ENCODE results near the gene TLE2. TPM values are rescaled to one million over a fixed set of nuclear protein-coding genes. Genes with fewer than 3 reads are reported as not detected.
A peak's percentile ranks its signal among the peaks of the same experiment; 100 is the strongest.

The TLE2 gene
- total and polyA plus RNA-seq, 2 donors from 2014 or later, result 28.2 to 76.6 TPM

GRCh38 chr19:3067563-3067962 is 38.5 kb upstream of the TLE2 start:
- no peak overlapping the region for H3K27ac ChIP-seq (ENCODE audit: low read depth in 2 of 2, low read length in 2 of 2)
- no peak for FAIRE-seq

GRCh38 chr19:3066482-3067049 is 37.5 kb upstream of the TLE2 start:
- no peak for TF ChIP-seq CTCF (IDR thresholded peaks at IDR 0.05; ENCODE audit: borderline replicate concordance, extremely low read depth, insufficient read depth)
- no peaks in the 10 kb centered on the region for H3K36me3 ChIP-seq (ENCODE audit: control insufficient read depth in 2 of 3, insufficient read depth in 3 of 3, low read length in 3 of 3)
- intact Hi-C loops (cut with DNase I), result no loop called here
- peaks cover 0 to 6% (median 0%) of the 10 kb centered on the region in 3 donors for H3K4me1 ChIP-seq (ENCODE audit: control insufficient read depth in 2 of 3, insufficient read depth in 2 of 3, low read depth in 1 of 3, low read length in 3 of 3)
- no peak overlapping the region for H3K9ac ChIP-seq (ENCODE audit: low read length in 3 of 3)
- H3K27me3 ChIP-seq (ENCODE audit: control insufficient read depth, insufficient read depth, low read length), result no peaks in the 10 kb centered on the region
- H3K27ac ChIP-seq (ENCODE audit: low read depth in 2 of 2, low read length in 2 of 2), result no peak overlapping the region
- DNase-seq (no peak), FAIRE-seq (no peak)
- no peaks in the 10 kb centered on the region for H3K9me3 ChIP-seq (ENCODE audit: control insufficient read depth in 2 of 3, insufficient read depth in 1 of 3, low read length in 3 of 3)
- no peak overlapping the region for H3K4me3 ChIP-seq (ENCODE audit: low read length in 3 of 3)

More at GRCh38 chr19:3067563-3067962, 38.5 kb upstream of the TLE2 start:
- H3K4me3 ChIP-seq (ENCODE audit: low read length in 3 of 3), result no peak overlapping the region
- no peaks in the 10 kb centered on the region for H3K36me3 ChIP-seq (ENCODE audit: control insufficient read depth in 2 of 3, insufficient read depth in 3 of 3, low read length in 3 of 3)
- no peak overlapping the region for H3K9ac ChIP-seq (ENCODE audit: low read length in 3 of 3)
- H3K4me1 ChIP-seq (ENCODE audit: control insufficient read depth in 2 of 3, insufficient read depth in 2 of 3, low read depth in 1 of 3, low read length in 3 of 3), result peaks cover 0 to 6% (median 0%) of the 10 kb centered on the region in 3 donors
- H3K27me3 ChIP-seq (ENCODE audit: control insufficient read depth, insufficient read depth, low read length), result no peaks in the 10 kb centered on the region
- no peak for TF ChIP-seq CTCF (IDR thresholded peaks at IDR 0.05; ENCODE audit: borderline replicate concordance, extremely low read depth, insufficient read depth)
- no peaks in the 10 kb centered on the region for H3K9me3 ChIP-seq (ENCODE audit: control insufficient read depth in 2 of 3, insufficient read depth in 1 of 3, low read length in 3 of 3)
- peak in 2 of 5 donors; percentile 64 to 65 for DNase-seq
- intact Hi-C loops (cut with DNase I), result no loop called here

GRCh38 chr19:3065675-3066357 is 36.7 kb upstream of the TLE2 start:
- intact Hi-C loops (cut with DNase I), result no loop called here
- Histone ChIP-seq H3K4me3 (ENCODE audit: low read length in 3 of 3) (no peak overlapping the region), H3K27me3 (ENCODE audit: control insufficient read depth, insufficient read depth, low read length) (no peaks in the 10 kb centered on the region), H3K27ac (ENCODE audit: low read depth in 2 of 2, low read length in 2 of 2) (no peak overlapping the region), H3K9me3 (ENCODE audit: control insufficient read depth in 2 of 3, insufficient read depth in 1 of 3, low read length in 3 of 3) (no peaks in the 10 kb centered on the region), H3K4me1 (ENCODE audit: control insufficient read depth in 2 of 3, insufficient read depth in 2 of 3, low read depth in 1 of 3, low read length in 3 of 3) (peaks cover 0 to 9% (median 0%) of the 10 kb centered on the region in 3 donors), H3K9ac (ENCODE audit: low read length in 3 of 3) (no peak overlapping the region), H3K36me3 (ENCODE audit: control insufficient read depth in 2 of 3, insufficient read depth in 3 of 3, low read length in 3 of 3) (no peaks in the 10 kb centered on the region)
- FAIRE-seq, result no peak
- TF ChIP-seq CTCF (IDR thresholded peaks at IDR 0.05; ENCODE audit: borderline replicate concordance, extremely low read depth, insufficient read depth), result no peak
- DNase-seq, result peak in 4 of 5 donors; percentile 52 to 85 (median 68)
